RPMI8226 (cell line): ENCODE data around the gene C17orf67.

Source experiments
- DNase-seq: peaks from one replicate; pipeline ENCODE4 v3.0.0-alpha.2; 2015

C17orf67 gene

DNA sequence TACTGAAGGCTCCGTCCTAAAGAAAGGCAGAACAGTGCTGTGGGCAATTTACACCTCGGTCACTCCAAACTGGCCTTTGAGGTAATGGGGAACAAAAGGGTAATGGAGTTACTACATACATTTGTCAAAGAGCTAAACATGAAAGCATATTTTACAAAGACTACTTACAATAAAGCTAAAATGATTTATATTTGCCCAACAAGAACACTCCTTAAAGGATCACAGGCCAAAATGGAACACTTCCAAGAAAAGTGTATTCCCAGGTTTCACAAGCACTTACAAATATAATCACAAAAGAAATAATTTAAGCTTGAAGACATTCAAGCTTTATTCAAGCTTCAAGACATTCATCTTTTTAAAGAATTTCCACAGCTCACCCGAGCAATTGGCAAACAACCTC is 29.3 kb downstream of the C17orf67 start:
- DNase-seq: no peak

DNA sequence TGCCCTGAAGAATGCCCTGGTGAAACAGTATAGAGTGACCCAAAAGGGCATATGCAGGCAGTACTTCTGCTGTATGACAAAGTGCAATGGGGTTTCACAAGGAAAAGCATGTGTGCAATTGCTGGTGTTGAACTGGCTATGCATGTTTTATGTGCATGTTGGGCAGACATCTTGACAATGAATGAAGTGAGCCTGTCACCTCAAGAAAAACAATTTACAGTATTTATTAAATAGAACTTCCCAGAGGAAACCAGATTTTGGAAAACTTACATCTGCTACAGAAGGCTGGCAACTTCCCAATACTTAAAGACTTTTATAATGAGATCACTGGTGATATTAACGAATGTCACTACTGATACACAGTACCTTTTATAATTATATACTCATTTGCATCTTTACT is 30.6 kb downstream of the C17orf67 start:
- DNase-seq: no peak

DNA sequence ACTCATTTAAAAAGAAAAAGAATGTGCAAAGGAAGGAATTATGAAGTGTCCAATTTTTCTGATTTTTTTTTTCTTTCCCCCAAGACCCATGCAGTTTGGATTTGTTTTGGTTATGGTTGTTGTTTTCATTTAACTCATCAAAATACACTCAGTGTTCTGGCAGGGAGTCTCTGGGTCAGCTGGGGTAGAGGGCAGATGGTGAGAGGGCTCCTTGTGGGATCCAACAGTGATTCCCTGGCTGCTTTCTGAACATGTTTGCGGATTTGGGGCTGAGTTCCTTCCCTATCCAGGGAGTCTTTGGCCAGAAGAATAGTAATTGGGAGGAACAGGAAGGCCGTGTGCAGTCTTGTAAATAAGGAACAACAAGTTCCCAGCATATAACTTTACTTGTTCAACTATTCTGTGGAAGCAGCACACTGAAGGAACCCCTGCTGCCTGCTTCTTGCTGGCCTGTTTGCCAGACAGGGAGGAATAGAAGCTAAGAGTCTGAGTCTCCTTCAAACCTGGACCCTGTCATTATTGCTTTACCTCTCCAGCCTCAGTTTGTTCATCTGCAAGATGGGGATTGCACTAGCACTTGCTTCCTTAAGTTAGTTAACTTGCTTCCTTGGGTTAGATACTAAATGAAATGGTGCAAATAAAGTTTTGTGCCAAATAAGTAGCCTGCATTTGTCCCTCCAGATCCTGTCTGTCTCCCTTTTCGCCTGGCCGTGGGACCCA is 32.1 kb downstream of the C17orf67 start:
- DNase-seq: no peak

DNA sequence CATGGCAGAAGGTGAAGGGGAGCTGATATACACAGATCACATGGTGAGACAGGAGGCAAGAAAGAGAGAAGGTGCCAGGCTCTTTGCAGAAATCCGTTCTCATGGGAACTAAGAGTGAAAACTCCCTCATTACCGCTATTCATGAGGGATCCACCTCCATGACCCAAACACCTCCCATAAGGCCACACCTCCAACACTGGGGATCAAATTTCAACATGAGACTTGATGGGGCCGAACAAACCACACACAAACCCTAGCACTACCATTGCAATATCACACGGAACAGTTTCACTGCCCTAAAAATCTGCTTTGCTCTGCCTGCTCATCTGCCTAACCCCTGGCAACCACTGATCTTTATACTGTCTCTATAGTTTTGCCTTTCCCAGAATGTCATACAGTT is 34.8 kb downstream of the C17orf67 start:
- DNase-seq: peak; percentile 17

DNA sequence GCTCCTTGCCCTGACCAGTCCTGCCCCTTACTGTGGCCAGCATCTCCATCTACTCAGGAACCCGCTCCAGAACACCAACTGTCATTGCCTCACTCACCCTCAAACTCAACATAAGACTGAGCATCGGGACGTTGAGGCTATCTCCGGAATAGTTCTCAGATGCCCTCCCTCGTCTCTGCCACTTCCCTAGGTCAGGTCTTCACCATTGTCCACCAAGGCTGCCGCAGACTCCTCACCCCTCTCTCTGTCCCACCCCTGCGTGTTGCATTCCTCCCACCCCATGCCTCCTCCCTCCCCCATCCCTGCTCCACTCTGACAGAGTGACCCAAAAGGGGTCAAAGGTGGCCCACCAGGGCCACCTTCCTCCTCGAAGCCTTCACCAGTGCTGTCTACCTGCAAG is 37.2 kb downstream of the C17orf67 start:
- no peak for DNase-seq

DNA sequence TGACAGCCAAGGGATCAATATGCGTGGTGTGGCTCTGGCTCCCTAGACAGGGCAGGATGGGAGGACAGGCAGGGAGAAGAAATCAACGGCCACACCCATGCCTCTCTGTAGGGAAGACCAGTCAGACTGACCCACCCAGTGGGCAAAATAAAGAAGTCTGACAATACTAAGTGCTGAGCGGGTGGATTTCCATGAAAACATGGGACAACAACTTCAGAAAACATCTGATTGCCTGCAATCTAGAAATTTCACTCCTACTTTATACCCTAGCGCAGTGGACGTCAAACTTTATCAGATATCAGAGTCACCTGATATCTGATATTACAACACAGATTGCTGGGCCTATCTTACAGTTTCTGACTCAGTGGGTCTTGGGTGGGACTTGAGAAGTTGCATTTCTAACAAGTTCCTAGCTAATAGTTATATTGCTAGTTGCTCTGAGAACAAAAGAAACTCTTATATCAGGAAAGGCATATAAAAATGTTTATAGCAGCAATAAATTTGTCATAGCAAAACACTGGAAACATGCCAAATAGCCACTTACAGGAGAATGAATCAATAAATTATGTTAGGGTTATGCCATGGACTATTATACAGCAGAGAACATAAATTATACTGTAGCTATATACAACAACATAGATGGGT is 38.4 kb downstream of the C17orf67 start:
- DNase-seq: no peak

DNA sequence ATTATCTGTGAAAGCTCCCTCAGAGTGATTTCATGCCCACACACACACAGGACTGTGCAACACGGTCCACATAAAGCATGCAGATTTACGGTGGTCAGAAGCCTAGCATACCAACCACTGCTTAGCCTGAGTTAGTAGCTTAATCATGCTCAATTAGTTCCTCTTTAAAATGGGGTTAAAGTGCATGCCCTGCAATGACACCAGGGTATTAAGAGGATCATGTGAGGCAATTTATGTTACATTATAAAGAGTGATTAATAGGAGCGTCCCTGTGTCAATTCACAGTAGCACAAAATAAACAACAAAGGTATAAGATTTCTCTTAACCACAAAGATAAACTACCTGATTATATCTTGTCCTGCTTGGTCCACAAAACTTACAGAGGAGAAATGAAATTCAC is 39.8 kb downstream of the C17orf67 start:
- DNase-seq: no peak

DNA sequence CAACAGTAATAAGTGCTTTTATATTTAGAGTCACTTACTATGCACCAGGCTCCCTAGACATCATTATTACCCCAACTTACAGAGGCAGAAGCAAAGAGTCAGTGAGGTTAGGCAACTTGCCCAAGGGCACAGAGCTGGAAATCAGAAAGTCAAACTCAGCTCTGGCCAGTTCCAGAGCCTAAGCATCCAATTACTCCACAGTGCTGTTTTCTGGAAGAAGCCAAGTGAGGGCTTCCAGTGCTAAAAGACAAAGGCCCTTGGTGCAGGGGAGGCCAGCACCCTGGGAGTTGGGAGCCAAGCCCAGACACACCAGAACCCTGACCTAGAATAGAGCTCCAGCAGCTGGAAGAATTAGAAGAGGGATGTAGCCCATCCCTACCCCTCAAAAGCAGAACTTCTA is 40.2 kb downstream of the C17orf67 start:
- no peak for DNase-seq

DNA sequence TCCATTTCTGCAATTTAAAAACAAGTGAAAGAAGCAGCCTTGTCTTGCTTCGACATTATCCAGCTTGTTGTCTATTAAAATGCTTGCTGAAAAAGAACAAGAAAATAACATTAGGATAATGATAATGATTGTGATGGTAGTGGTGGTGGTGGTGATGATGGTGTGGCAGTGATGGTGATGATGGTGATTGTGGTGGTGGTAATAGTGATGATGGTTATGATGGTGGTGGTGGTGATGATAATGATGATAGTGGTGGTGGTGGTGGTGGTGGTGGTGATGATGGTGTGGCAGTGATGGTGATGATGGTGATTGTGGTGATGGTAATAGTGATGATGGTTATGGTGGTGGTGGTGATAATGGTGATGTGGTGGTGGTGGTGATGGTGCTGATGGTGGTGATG is 41.5 kb downstream of the C17orf67 start:
- no peak for DNase-seq

DNA sequence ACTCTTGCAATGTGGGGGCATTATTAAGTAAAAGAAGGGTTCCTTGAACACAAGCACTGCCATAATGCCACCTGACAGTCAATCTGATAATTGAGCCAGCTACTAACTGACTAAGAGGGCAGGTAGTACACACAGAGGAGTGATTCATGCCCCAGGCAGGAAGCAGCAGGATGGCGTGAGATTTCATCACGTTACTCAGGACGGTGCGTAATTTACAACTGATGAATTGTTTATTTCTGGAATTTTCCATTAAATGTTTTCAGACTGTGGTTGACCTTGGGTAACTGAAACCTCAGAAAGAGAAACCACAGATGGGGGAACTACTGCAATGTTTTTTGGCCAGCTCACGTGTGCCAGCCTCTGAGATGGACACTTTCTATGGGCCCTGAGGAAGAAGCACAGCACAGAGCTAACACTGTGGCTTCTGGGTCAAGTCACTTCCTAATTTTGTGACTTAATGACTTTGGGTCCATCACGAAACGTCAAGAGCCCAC is 46.7 kb downstream of the C17orf67 start:
- DNase-seq: peak; percentile 79

DNA sequence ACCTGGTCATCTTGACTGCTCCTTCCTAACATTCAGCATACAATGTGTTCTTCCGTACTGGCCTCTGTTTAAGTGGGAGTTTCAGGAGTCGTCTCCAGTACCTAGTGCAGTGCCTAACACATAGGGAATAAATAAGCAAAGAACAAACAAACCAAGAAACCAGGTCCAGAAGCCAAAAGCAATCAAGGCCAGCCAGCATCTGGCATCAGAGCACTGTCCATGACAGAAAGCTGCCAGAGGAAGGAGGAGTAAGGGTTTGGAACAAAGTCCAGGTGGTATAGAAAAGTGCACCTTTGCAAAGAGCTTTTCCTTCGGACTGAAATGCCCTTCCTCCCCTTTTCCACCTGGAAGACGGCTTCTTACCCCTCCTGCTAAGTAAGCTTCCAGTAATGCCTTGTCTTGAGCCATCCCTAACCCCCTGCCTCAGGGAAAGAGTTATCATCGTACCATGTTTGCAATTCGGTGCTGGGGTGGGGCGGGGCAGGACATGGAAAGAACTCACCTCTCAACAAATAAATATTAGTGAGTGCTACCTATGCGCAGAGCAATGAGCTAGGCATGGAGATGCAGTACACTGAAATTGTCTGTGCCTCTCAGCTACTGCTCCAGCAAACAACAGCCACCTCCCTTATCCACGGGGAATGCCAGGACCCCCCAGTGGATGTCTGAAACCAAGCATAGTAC is 47.6 kb downstream of the C17orf67 start:
- DNase-seq: no peak

DNA sequence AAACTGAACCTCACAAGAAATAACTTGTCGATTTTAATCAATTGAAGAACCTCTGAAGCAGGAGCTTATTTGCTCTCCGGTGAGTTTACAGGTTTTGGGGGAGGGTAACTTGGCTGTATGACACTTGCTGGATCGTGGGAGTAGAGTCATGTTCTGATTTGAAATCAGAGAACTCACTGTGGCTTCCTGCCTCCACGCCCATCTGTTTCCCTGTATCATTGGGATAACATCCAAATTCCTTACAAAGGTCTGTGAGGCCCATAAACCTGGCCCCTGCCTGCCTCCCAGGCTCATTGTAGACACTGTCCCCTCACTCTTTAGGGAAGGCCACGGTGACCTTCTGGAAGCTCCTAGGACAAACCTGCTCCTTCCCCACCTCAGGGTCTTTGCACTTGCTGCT is 48.3 kb downstream of the C17orf67 start:
- no peak for DNase-seq

DNA sequence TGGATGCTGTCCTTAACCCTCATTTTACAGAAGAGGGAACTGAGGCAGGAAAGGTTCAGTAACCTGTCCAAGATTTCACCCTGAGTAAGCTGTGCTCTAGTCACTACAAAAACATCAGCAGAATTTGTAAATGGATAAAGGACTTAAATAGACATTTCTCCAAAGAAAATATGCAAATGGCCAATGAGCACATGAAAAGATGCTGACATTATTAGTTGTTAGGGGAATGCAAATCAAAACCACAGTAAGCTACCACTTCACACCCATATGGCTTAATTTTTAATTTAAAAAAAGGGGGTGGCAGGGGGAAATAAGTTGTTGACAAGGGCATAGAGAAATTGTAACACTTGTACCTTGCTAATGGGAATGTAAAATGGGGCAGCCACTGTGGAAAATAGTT is 51.4 kb downstream of the C17orf67 start:
- no peak for DNase-seq

DNA sequence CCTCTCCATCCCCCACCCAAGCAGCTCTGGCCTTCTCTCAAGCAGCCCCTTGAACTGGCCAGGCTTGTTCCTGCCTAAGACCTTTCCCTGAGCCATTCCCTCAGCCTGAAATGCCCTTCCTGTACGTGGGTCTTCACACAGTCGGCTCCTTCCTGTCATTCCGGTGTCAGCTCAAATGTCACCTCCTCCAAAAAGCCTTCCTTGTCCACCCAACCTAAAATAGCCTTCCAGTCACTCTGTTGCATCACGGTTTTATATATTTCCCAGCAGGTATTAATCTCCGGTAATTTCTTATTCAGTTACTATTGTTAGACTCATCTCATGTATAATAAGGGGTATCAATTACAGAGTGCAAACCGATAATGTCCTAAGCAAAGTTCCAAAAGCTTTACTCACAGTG is 51.8 kb downstream of the C17orf67 start:
- no peak for DNase-seq

DNA sequence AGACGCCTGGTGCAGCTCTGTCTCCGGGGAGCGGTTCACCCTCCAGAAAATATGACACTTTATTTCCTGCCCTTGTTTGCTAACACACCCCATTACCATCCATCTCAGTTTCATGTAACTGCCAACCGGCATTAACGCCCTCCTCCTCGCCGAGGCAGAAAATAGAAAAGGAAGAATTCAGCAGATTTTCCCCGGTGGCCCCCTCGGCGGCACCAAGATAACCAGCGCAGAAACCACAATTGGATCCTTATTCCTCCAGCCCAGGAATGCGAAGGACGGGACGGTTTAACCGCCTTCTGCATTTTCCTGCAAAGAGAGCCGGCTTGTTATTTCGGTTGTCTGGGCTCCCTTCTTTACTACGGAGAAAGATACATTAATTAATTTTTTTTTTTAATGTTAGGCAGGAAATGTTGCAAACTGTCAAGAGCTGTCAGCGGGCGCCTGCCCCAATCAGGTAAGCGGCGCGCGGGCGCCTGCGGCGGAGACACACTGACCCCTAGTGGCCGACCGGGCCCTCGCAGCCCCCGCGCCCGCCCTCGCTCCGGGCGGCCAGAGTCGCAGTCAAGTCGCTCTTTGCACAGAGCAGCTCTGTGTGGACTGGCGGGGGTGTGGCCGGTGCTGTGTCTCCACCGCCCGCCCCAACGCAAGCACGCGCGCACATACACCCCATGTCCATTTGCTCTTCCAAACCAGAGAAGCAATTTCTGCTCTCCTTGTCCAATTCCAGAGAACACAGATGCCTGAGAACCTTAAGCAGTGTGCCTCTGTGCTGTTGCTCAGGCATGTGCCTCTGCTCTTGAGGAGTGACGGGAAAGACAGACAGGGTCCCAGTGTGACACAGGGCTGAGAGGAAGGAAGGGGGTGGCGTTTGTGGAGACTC is 53.6 kb downstream of the C17orf67 start:
- peak; percentile 84 for DNase-seq

DNA sequence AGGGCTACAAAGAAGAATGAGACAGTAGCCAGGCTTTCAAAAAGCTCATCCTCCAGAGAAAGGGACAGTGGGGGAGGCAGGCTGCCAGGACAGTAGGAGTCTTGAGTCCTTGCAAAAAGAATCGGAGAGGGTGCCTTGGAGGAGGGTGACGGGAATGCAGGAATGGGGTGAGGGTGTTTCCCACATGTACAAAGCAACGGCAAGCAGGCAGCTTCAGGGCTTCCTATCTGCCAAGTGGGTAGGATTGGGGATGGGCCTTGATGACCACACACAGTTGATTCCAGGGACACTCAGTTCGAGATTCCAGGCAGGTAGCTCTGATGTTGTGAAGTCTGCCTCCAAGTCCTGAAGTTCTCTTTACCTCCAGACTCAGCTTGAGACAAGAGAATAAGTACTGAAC is 54.4 kb downstream of the C17orf67 start:
- DNase-seq: no peak

DNA sequence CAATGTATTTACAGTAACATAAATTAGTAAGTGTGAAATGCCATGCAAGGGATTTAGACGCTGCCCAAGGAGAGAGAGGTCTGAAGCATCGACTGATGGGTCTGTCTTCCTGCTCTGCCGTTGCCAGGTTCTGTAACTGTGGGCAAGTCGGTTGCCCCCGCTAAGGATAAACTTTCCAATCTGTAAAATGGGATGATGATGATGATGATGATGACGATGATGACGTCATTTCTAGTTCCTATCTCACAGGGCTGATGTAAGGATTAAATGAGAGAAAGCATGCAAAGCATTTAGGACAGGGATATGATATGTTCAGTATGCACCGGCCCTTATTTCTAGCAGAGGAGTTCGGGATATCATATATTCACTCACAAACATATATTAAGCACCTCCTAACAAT is 54.8 kb downstream of the C17orf67 start:
- no peak for DNase-seq

DNA sequence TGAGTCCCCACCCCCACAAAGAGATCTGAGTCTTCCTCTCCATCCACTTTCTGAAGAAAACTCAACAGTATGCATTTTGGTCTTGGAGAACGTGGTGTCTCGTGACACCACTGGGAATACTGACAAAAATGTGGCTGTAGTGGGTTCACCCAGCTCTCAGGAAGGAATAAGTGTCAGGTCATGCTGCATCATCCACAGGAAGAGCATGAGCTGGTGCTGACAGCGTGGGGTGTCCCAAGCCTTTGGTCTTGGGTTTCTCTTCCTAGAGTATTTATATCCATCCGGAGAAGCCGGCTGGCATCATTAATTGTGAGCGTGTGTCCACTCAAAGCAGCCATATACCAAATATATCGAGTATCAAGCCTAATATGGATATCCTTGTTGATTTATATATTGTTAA is 55.9 kb downstream of the C17orf67 start:
- DNase-seq: no peak

DNA sequence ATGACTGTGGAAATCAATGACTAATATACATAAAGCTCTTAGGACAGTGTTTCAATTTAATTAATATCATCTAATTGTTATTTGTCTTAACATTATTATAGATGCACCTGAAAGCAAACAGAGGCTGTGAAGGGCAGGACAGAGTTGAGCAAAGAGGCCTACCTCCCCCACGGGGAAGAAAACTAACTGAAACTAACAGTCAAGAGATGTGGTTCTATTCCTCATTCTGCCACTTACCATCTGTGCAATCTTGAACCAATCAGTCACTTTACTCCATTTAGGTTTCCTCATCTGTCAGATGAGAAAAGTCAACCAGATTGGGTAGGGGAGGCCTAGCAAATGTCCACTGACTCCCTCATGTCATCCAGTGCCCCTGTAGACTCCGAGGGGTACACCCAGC is 59.1 kb downstream of the C17orf67 start:
- no peak for DNase-seq

DNA sequence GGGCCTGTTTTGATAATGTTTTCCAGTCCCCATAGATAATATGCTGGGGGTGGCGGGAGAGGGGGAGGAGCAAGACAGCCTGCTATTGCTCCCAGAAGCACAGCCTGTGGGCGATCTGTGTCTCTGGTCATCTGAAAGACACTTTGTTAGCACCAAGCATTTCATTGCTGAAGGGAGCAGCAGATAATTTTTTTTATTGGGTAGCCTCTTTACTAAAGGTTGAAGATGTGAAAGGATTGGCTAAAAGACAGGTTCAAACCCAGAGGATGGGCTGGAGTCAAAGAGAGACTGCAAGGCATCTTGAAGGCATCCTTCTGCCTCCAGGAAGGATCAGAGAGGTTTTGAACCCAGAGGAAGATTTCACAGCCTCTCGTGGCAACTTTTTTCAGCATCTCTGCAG is 60.6 kb downstream of the C17orf67 start:
- DNase-seq: no peak

DNA sequence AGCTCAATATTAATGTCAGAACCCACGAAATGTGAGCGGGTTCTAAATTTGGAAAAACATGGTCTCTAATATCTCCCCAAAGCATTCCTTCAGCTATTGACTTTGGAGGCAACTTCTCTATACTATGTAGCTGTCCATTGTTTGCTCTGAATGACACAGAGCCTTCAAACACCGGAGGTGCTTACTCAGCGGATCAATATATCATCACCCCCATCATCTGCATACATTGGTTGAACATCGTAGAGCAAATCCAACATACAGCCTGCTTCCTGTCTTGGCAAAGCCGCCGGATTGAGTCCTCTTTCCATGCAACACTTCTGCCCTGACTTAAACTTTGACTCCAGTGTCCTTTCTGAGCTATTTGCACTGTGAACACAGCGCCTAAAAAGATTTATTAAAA is 61.3 kb downstream of the C17orf67 start:
- DNase-seq: no peak

DNA sequence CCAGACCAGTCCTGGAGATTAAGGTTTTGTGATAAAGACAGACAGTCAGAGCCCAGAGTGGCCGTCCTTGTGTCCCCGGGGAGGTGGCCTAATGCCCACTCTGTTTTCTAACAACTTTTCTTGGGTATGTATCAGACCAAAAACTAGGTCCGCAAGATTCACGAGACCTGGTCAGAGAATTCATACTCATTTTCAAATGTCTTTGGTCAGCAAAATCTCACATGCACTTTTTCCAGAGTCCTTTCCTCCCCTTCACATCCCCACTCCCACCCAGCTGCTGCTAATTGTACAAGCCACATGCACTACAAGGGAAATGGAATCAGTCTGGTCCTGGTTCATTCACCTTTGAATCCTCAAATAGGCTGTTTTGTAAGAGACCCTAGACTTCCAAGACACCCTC is 61.7 kb downstream of the C17orf67 start:
- DNase-seq: no peak

DNA sequence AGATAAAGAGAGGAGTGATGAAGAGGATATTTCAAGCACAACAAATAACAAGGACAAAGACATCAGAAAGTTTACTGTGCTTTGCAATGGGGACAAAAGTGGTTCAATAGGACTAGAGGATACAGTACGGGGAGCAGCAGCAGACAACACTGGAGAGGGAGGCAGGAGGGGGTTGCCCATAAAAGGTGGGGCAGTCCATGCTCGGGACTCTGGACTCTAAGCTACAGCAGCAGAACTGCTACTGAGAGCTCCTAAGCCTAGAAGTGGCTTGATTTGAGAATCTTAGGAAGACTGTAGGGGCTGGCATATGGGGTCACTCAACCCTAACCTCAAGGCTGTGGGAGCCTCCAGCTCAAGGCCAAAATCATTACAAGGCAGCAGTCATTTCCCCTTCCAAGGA is 62.2 kb downstream of the C17orf67 start:
- no peak for DNase-seq
